ENCODE data around the gene PRF1. TPM values are rescaled to one million over a fixed set of nuclear protein-coding genes. Genes with fewer than 3 reads are reported as not detected.
A peak's percentile ranks its signal among the peaks of the same experiment; 100 is the strongest.

Gene PRF1
- total and polyA plus RNA-seq, 8 donors: under 0.01 to 11.0 (median 1.4) TPM; not detected in 1

- no peak for DNase-seq
- peak overlapping the region in 2 of 5 donors; percentile 2 to 47 for H3K27ac ChIP-seq
- H3K36me3 ChIP-seq: no peaks in the 10 kb centered on the region
- WGBS, 5 donors: 58 to 76% (median 74%) methylated on average over 3 of the region's 3 CpGs
- intact Hi-C loops (cut with DNase I; ENCODE audit: low total_unique reads): no loop called here
- peaks cover 14 to 37% (median 32%) of the 10 kb centered on the region in 4 donors for H3K4me1 ChIP-seq
- H3K9me3 ChIP-seq: no peaks in the 10 kb centered on the region
- TF ChIP-seq POLR2A (IDR thresholded peaks at IDR 0.05) (no peak), POLR2AphosphoS5 (IDR thresholded peaks at IDR 0.05) (no peak), CTCF (IDR thresholded peaks at IDR 0.05) (no peak), EP300 (IDR thresholded peaks at IDR 0.05) (no peak)
- no peaks in the 10 kb centered on the region for H3K27me3 ChIP-seq
- no peak overlapping the region for H3K4me3 ChIP-seq
Measured at GRCh38 chr10:70579234-70580002, 23.1 kb downstream of the PRF1 start.

GRCh38 chr10:70578371-70578947 lies 24.1 kb downstream of the PRF1 start:
- intact Hi-C loops (cut with DNase I; ENCODE audit: low total_unique reads): no loop called here
- Histone ChIP-seq H3K4me1 (peaks cover 14 to 34% (median 30%) of the 10 kb centered on the region in 4 donors), H3K4me3 (no peak overlapping the region), H3K9me3 (no peaks in the 10 kb centered on the region), H3K27me3 (no peaks in the 10 kb centered on the region), H3K27ac (peak overlapping the region in 2 of 5 donors; percentile 9 to 57), H3K36me3 (no peaks in the 10 kb centered on the region)
- WGBS, 5 donors: 23 to 37% (median 32%) methylated on average over 7 of the region's 7 CpGs
- TF ChIP-seq POLR2A (IDR thresholded peaks at IDR 0.05) (no peak), POLR2AphosphoS5 (IDR thresholded peaks at IDR 0.05) (peak in 1 of 3 donors; percentile 11)
- DNase-seq: peak in 1 of 2 donors; percentile 60

- no peaks in the 10 kb centered on the region for H3K9me3 ChIP-seq
- no peaks in the 10 kb centered on the region for H3K27me3 ChIP-seq
- no peak for DNase-seq
- intact Hi-C loops (cut with DNase I; ENCODE audit: low total_unique reads): no loop called here
- H3K4me1 ChIP-seq: peaks cover 14 to 34% (median 30%) of the 10 kb centered on the region in 4 donors
- 65 to 94% (median 83%) methylated on average over 1 to 2 of the region's 2 CpGs for WGBS, 5 donors
- peak overlapping the region in 4 of 5 donors; percentile 23 to 73 (median 64) for H3K27ac ChIP-seq
- no peaks in the 10 kb centered on the region for H3K36me3 ChIP-seq
- no peak overlapping the region for H3K4me3 ChIP-seq
- TF ChIP-seq CTCF (IDR thresholded peaks at IDR 0.05) (no peak), EP300 (IDR thresholded peaks at IDR 0.05) (no peak)
Measured at GRCh38 chr10:70576803-70577517, 25.6 kb downstream of the PRF1 start.

- Histone ChIP-seq H3K27me3 (no peaks in the 10 kb centered on the region), H3K4me1 (peaks cover 14 to 34% (median 30%) of the 10 kb centered on the region in 4 donors), H3K9me3 (no peaks in the 10 kb centered on the region), H3K36me3 (peaks cover 0 to 1% (median 0%) of the 10 kb centered on the region in 4 donors), H3K27ac (peak overlapping the region in 4 of 5 donors; percentile 23 to 73 (median 64)), H3K4me3 (peak overlapping the region in 1 of 4 donors; percentile 9)
- intact Hi-C loops (cut with DNase I; ENCODE audit: low total_unique reads): no loop called here
- peak; percentile 75 to 89 for DNase-seq
- 33 to 38% (median 35%) methylated on average over 12 of the region's 12 CpGs for WGBS, 5 donors
- no peak for TF ChIP-seq CTCF (IDR thresholded peaks at IDR 0.05)
- TF ChIP-seq POLR2AphosphoS5 (IDR thresholded peaks at IDR 0.05): peak in 1 of 3 donors; percentile 6
Measured at GRCh38 chr10:70575874-70576802, 26.4 kb downstream of the PRF1 start.
